Stomach (tissue), 4 donors: ENCODE measurements around the gene FAM131A.

ENCODE experiments used
- EP300 ChIP-seq: sonication (generic); formaldehyde crosslinking; IDR thresholded peaks from one replicate; pipeline ENCODE4 v1.6.1; 2017; ENCODE audit warnings: antibody characterized with exemption
- POLR2A ChIP-seq, 4 donors: fragments of 450-650 bp; IDR thresholded peaks; one replicate each; pipeline ENCODE4 v1.6.1; 2016; ENCODE audit warnings: antibody characterized with exemption in 4 of 4, control low read depth in 2 of 4, mild to moderate bottlenecking in 1 of 4, moderate library complexity in 1 of 4
- POLR2AphosphoS5 ChIP-seq, 3 donors: sonication (generic); formaldehyde crosslinking; IDR thresholded peaks; one replicate each; pipeline ENCODE4 v1.6.1; 2016; ENCODE audit warnings: antibody characterized with exemption in 3 of 3
- TF ChIP-seq, protein P1 (sequence below), 7 experiments: fragments of 450-650 bp in 4 of 7; fragments of 200-600 bp in 3 of 7; sonication (generic) in 3 of 7; IDR thresholded peaks; one replicate each; pipeline ENCODE4 v1.5.1; 2016 to 2019; ENCODE audit warnings: antibody characterized with exemption in 7 of 7, control low read depth in 2 of 7, mild to moderate bottlenecking in 1 of 7

DNA sequence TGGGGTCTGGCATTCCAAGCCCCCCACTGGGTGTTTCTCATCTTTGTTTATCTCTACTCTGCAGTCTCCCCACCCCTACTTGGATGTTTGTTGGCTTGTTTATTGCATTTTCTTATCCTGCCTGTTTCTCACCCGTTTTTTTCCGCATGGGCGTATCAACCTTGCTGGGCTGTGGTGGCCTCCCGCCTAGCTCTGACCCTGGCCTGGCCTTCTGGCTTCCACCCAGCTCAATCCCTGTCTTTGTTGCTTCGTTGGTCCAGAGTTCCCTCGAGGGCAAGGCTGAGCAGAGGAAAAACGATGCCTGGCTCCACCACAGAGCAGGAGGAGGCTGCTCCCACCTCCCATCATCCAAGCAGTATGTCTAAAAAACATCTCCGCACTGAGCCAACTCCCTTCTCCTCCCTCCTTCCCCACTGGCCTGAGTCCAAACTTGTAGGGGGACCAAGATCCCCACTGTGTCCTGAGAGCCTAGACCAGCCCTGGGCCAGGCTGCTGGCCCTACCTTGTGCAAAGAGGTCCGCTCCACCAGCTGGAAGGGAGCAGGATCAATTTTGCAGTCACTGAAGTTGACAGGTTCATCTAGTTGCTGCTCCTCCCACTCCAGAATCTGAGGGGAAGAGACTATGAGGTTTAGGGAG, 14.2 kb downstream of the FAM131A start:
- TF ChIP-seq, protein P1, sequence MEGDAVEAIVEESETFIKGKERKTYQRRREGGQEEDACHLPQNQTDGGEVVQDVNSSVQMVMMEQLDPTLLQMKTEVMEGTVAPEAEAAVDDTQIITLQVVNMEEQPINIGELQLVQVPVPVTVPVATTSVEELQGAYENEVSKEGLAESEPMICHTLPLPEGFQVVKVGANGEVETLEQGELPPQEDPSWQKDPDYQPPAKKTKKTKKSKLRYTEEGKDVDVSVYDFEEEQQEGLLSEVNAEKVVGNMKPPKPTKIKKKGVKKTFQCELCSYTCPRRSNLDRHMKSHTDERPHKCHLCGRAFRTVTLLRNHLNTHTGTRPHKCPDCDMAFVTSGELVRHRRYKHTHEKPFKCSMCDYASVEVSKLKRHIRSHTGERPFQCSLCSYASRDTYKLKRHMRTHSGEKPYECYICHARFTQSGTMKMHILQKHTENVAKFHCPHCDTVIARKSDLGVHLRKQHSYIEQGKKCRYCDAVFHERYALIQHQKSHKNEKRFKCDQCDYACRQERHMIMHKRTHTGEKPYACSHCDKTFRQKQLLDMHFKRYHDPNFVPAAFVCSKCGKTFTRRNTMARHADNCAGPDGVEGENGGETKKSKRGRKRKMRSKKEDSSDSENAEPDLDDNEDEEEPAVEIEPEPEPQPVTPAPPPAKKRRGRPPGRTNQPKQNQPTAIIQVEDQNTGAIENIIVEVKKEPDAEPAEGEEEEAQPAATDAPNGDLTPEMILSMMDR (IDR thresholded peaks at IDR 0.05), result no peak
- TF ChIP-seq POLR2A (IDR thresholded peaks at IDR 0.05) (no peak), POLR2AphosphoS5 (IDR thresholded peaks at IDR 0.05) (no peak), EP300 (no peak)
